ENCODE results near the gene ESYT2.
A peak's percentile ranks its signal among the peaks of the same experiment; 100 is the strongest.

ESYT2 gene

GRCh38 chr7:158767707-158768106 is 61.6 kb downstream of the ESYT2 start:
- Mint-ChIP-seq H3K9me3 (no peaks in the 10 kb centered on the region), H3K4me1 (ENCODE audit: low read depth) (peaks cover 12% of the 10 kb centered on the region), H3K27ac (no peak overlapping the region), H3K36me3 (ENCODE audit: low read depth) (peaks cover 48% of the 10 kb centered on the region), H3K27me3 (ENCODE audit: low read depth) (no peaks in the 10 kb centered on the region), H3K4me3 (no peak overlapping the region)
- no peak for DNase-seq (ENCODE audit: low spot score)

DNA sequence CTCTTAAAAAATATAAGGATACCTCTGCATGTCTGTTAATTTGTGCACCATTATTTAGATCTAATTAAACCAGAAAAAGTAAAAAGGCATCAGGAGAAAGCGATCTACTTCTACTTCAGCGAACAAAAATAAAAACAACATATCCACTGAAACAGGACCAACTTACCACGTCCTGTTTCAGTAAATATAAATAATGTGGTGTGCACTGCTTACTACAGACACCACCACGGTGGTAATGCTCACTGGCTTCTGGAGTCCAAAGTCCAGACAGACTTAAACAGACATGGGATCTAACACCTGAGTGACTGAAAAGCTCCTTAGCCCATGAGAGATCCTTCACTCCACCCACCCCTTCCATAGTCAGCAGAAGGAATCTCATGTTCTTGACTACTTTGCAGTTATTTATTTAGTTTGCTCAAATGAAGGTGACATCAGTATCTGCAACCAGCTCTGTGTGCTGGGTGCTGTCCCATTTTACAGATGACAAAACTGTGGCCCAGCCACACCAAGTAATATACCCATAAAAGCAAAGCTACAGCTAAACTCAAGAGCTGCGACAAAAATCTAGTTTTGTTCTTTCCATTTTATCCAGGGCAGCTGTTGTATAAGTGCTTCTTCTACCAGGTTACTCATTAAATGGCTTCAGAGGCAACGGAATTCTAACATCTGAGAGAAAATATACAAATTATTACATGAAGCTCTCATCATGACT is 62.6 kb downstream of the ESYT2 start:
- peaks cover 45% of the 10 kb centered on the region for H3K36me3 Mint-ChIP-seq (ENCODE audit: low read depth)
- no peaks in the 10 kb centered on the region for H3K9me3 Mint-ChIP-seq
- H3K4me1 Mint-ChIP-seq (ENCODE audit: low read depth) = peaks cover 14% of the 10 kb centered on the region
- H3K27me3 Mint-ChIP-seq (ENCODE audit: low read depth) = no peaks in the 10 kb centered on the region
- H3K27ac Mint-ChIP-seq = peak overlapping the region; percentile 12
- no peak for DNase-seq (ENCODE audit: low spot score)
- H3K4me3 Mint-ChIP-seq = no peak overlapping the region

DNA sequence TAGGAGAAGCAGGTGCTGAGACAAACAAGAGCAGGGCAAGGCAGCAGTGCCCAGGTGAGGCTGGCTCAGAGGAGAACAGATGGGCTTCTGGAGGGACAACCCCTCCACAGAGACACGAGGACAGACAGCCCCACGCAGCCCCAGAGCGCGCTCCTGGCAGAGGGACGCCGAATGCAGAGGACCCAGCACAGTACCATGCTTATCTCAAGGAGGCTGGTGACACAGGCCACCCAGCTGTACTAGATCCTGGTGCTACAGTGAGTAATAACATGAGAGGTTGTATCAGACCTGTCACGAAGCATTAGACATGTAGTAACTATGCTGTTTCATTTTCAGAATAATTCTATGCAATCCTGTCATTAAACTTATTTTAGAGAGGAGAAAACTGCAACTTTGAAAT is 64.3 kb downstream of the ESYT2 start:
- Mint-ChIP-seq H3K4me3 (no peak overlapping the region), H3K27ac (no peak overlapping the region), H3K36me3 (ENCODE audit: low read depth) (peaks cover 52% of the 10 kb centered on the region), H3K4me1 (ENCODE audit: low read depth) (peaks cover 14% of the 10 kb centered on the region), H3K9me3 (no peaks in the 10 kb centered on the region), H3K27me3 (ENCODE audit: low read depth) (no peaks in the 10 kb centered on the region)
- DNase-seq (ENCODE audit: low spot score) = no peak

DNA sequence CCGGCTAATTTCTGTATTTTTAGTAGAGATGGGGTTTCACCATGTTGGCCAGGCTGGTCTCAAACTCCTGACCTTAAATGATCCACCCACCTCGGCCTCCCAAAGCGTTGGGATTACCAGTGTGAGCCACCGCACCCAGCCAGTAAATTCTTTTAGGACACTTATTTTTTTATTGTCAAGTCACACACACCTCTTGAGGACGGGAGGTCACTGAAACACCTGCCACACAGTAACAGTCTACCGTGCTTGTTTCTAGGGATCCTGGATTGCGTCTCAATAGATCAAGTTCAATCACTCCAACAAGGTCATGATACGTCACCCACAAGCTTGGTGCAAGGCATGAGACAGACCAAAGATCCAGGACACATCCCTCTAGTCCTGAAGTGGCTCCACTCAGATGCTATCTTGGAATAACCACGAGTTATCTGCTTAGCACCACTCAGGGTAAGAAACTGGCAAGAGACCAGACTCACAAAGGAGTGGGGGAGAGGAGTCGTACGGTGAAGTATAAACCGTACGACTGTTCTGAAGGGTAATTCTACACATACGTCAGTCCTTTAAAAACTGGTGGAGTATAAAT is 65.8 kb downstream of the ESYT2 start:
- Mint-ChIP-seq H3K9me3 (no peaks in the 10 kb centered on the region), H3K27ac (no peak overlapping the region), H3K27me3 (ENCODE audit: low read depth) (no peaks in the 10 kb centered on the region), H3K4me3 (no peak overlapping the region), H3K36me3 (ENCODE audit: low read depth) (peaks cover 62% of the 10 kb centered on the region), H3K4me1 (ENCODE audit: low read depth) (peaks cover 14% of the 10 kb centered on the region)
- DNase-seq (ENCODE audit: low spot score) = no peak

- peaks cover 67% of the 10 kb centered on the region for H3K36me3 Mint-ChIP-seq (ENCODE audit: low read depth)
- no peak overlapping the region for H3K4me3 Mint-ChIP-seq
- no peaks in the 10 kb centered on the region for H3K9me3 Mint-ChIP-seq
- DNase-seq (ENCODE audit: low spot score) = no peak
- no peaks in the 10 kb centered on the region for H3K27me3 Mint-ChIP-seq (ENCODE audit: low read depth)
- peaks cover 10% of the 10 kb centered on the region for H3K4me1 Mint-ChIP-seq (ENCODE audit: low read depth)
- no peak overlapping the region for H3K27ac Mint-ChIP-seq
These were observed 67.4 kb downstream of the ESYT2 start for GRCh38 chr7:158761945-158762344.

- Mint-ChIP-seq H3K27ac (no peak overlapping the region), H3K27me3 (ENCODE audit: low read depth) (no peaks in the 10 kb centered on the region), H3K36me3 (ENCODE audit: low read depth) (peaks cover 68% of the 10 kb centered on the region)
These were observed 68.4 kb downstream of the ESYT2 start for GRCh38 chr7:158760936-158761335.

DNA sequence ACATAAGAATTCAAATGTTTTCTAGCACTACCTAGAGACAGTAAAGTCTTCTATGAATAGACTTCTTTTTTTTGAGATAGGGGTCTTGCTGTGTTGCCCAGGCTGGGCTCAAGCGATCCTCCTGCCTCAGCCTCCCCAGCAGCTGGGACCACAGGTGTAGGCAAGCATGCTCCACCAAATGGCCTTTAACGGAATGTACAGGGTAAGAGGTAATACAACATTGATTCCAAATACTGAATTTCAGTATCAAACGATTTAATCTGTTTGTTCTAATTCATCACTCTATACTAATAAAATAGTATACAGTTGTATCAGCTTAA is 68.9 kb downstream of the ESYT2 start:
- H3K9me3 Mint-ChIP-seq = no peaks in the 10 kb centered on the region
- H3K27ac Mint-ChIP-seq = no peak overlapping the region
- peaks cover 71% of the 10 kb centered on the region for H3K36me3 Mint-ChIP-seq (ENCODE audit: low read depth)
- no peak for DNase-seq (ENCODE audit: low spot score)
- no peaks in the 10 kb centered on the region for H3K27me3 Mint-ChIP-seq (ENCODE audit: low read depth)
- peaks cover 2% of the 10 kb centered on the region for H3K4me1 Mint-ChIP-seq (ENCODE audit: low read depth)
- no peak overlapping the region for H3K4me3 Mint-ChIP-seq

More at GRCh38 chr7:158760936-158761335, 68.4 kb downstream of the ESYT2 start:
- H3K4me3 Mint-ChIP-seq = no peak overlapping the region
- peaks cover 2% of the 10 kb centered on the region for H3K4me1 Mint-ChIP-seq (ENCODE audit: low read depth)
- DNase-seq (ENCODE audit: low spot score) = no peak
- no peaks in the 10 kb centered on the region for H3K9me3 Mint-ChIP-seq

GRCh38 chr7:158759749-158760444 is 69.4 kb downstream of the ESYT2 start:
- Mint-ChIP-seq H3K27ac (no peak overlapping the region), H3K4me1 (ENCODE audit: low read depth) (peaks cover 2% of the 10 kb centered on the region), H3K9me3 (no peaks in the 10 kb centered on the region), H3K4me3 (no peak overlapping the region), H3K27me3 (ENCODE audit: low read depth) (no peaks in the 10 kb centered on the region), H3K36me3 (ENCODE audit: low read depth) (peaks cover 76% of the 10 kb centered on the region)
- DNase-seq (ENCODE audit: low spot score) = no peak

DNA sequence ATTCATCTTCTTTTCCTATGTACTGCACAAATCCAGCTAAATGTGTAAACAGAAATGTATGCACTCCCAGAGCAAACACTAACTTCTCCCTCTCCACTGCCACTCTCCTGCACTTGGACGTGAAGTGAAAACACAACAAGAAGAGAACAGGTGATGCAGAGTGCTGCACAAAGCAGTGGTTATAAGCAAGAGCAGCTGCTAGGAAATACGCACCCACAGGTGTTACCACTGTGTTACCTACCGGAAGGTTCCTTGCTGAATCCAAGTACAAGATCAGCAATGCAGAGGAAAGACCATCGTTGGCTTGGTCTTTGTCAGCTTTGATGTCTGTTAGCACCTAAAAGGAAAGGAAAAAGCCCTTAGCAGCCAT is 70.1 kb downstream of the ESYT2 start:
- Mint-ChIP-seq H3K36me3 (ENCODE audit: low read depth) (peaks cover 72% of the 10 kb centered on the region), H3K27ac (no peak overlapping the region), H3K27me3 (ENCODE audit: low read depth) (no peaks in the 10 kb centered on the region), H3K9me3 (no peaks in the 10 kb centered on the region), H3K4me3 (no peak overlapping the region), H3K4me1 (ENCODE audit: low read depth) (peaks cover 2% of the 10 kb centered on the region)
- DNase-seq (ENCODE audit: low spot score) = no peak

- H3K27me3 Mint-ChIP-seq (ENCODE audit: low read depth) = no peaks in the 10 kb centered on the region
- H3K4me3 Mint-ChIP-seq = no peak overlapping the region
- H3K9me3 Mint-ChIP-seq = no peaks in the 10 kb centered on the region
- peaks cover 69% of the 10 kb centered on the region for H3K36me3 Mint-ChIP-seq (ENCODE audit: low read depth)
- peaks cover 2% of the 10 kb centered on the region for H3K4me1 Mint-ChIP-seq (ENCODE audit: low read depth)
- H3K27ac Mint-ChIP-seq = peak overlapping the region; percentile 13
- no peak for DNase-seq (ENCODE audit: low spot score)
These were observed 70.6 kb downstream of the ESYT2 start for GRCh38 chr7:158758586-158759244.

DNA sequence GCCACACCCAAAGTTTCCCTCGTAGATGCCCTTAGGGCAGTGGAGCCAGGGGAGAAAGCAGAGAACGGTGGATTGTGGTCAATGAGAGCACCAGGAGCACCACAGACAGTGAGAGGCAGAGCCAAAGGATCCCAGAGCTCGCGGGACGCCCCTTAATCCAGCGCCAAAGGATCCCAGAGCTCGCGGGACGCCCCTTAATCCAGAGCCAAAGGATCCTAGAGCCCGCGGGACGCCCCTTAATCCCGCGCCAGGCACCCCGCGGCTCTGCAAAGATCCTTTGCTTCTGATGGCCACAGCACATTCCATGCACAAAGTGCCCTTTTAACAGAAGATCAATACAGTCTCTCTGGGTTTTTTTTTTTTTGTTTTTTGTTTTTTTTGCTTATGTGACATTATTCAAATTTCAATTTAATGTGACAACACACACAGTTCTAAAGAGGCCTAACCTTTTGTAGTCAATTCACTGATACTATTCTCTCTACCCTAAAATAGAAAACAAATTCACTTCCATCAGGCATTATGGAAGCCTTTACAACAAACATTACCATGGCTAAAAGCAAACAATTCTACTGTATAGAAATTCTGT is 71.8 kb downstream of the ESYT2 start:
- no peak overlapping the region for H3K27ac Mint-ChIP-seq
- peaks cover 66% of the 10 kb centered on the region for H3K36me3 Mint-ChIP-seq (ENCODE audit: low read depth)
- H3K27me3 Mint-ChIP-seq (ENCODE audit: low read depth) = no peaks in the 10 kb centered on the region
- H3K4me3 Mint-ChIP-seq = no peak overlapping the region
- DNase-seq (ENCODE audit: low spot score) = no peak
- H3K9me3 Mint-ChIP-seq = no peaks in the 10 kb centered on the region
- peaks cover 2% of the 10 kb centered on the region for H3K4me1 Mint-ChIP-seq (ENCODE audit: low read depth)

DNA sequence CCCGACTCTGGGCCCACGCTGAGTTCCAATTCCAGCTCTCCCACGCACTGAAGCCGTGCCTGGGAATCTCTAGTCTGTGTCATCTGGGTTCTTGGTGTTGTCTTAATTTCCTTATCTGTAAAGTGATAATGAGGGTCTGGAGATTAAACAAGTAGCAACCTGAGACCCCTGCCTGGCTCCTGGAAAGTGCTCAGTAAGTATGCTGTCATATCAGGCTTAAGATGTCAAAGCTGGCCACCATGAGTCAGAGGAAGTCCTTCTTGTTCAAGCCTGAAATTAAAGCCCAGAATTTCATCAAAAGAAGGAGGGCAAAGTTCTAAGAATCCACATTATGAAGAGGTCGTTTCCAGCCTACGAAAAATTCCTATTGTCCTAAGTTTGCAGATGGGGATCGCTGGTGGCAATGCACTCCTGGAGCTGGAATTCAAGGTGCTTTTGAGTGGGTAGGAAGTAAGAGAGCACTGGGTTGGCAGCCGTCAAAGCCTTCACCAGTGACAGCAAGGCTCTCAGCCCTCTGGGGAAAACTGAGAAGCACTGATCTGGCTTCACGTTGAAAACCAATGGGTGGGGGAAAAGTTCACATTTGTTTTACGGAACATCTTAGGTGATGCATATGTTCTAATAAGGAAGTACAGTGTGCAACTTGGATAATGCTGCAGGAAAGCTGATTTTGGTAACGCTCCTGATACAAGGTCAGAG is 74.4 kb downstream of the ESYT2 start:
- H3K4me1 Mint-ChIP-seq (ENCODE audit: low read depth) = no peaks in the 10 kb centered on the region
- H3K36me3 Mint-ChIP-seq (ENCODE audit: low read depth) = peaks cover 51% of the 10 kb centered on the region
- no peaks in the 10 kb centered on the region for H3K9me3 Mint-ChIP-seq
- DNase-seq (ENCODE audit: low spot score) = no peak
- H3K27me3 Mint-ChIP-seq (ENCODE audit: low read depth) = no peaks in the 10 kb centered on the region
- no peak overlapping the region for H3K27ac Mint-ChIP-seq
- no peak overlapping the region for H3K4me3 Mint-ChIP-seq

DNA sequence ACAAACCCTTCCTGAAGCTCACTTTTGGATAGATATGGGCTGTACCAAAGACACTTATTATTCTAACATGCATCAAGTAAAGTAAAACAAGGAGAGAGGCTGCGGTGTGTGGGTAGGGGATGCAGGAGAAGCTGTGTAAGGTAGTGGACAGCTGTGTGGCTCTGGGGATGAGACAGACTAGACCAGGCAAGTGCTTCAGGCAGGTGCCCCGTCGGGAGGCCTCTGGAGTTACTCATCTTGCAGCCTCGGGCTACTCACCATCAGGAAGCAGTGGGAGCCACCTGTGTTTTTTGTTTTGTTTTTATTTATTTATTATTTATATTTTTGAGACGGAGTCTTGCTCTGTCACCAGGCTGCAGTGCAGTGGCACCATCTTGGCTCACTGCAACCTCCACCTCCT is 75.4 kb downstream of the ESYT2 start:
- Mint-ChIP-seq H3K36me3 (ENCODE audit: low read depth) (peaks cover 46% of the 10 kb centered on the region), H3K27me3 (ENCODE audit: low read depth) (no peaks in the 10 kb centered on the region), H3K9me3 (no peaks in the 10 kb centered on the region), H3K27ac (no peak overlapping the region), H3K4me1 (ENCODE audit: low read depth) (no peaks in the 10 kb centered on the region), H3K4me3 (no peak overlapping the region)
- DNase-seq (ENCODE audit: low spot score) = no peak

Data from T-helper 2 cell treated with Interferon-gamma antibody and Interleukin-4, amounts not matched to agents 5 μg/mL and 100 μg/mL, for 36 hours (primary cell).